Gastroesophageal sphincter (tissue), 3 donors: Measurements from ENCODE around the gene CROCC2.

Experiments used
- CTCF ChIP-seq, 4 experiments: fragments of 200-600 bp in 2 of 4; fragments of 450-650 bp in 2 of 4; sonication (generic) in 1 of 4; IDR thresholded peaks; one replicate each; pipeline ENCODE4 v1.5.1; 2017 to 2019; ENCODE audit warnings: antibody characterized with exemption in 4 of 4, mild to moderate bottlenecking in 2 of 4, moderate library complexity in 2 of 4
- POLR2A ChIP-seq, 2 donors: fragments of 450-650 bp; IDR thresholded peaks; one replicate each; pipeline ENCODE4 v1.6.1; 2017; ENCODE audit warnings: antibody characterized with exemption in 2 of 2, mild to moderate bottlenecking in 2 of 2, moderate library complexity in 1 of 2
- POLR2AphosphoS5 ChIP-seq: sonication (generic); formaldehyde crosslinking; IDR thresholded peaks from one replicate; pipeline ENCODE4 v1.6.1; 2017; ENCODE audit warnings: antibody characterized with exemption

DNA sequence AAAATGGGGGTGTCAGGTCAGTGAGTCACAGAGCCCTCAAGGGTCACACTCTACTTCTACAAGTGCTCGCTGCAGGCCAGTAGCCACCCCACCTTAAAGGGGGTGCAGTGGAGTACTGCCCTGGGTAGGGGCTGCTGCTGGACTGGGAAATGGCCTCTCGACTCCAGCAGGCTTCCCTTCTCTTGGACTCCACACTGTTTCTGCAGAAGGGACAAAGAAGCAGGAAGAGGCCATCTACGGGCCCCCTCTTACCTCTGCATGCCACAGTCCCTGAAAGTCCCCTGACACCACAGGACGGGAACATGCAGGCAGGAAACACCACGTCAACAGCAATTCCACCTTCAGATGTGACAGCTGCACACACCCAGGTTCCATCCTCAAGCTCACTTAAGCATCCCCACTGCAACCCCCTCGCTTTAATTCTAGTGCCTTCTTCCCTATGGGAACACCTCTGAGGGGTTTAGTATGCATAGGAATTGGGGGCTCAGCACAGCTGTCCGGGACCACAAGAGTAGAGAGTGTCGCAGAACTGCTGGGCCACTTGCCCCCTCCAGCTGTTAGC lies 114.6 kb downstream of the CROCC2 start:
- TF ChIP-seq CTCF (IDR thresholded peaks at IDR 0.05), result no peak
- TF ChIP-seq POLR2AphosphoS5, result no peak
- no peak for TF ChIP-seq POLR2A (IDR thresholded peaks at IDR 0.05)
